NCI-H1930 (cell line): Measurements from ENCODE around the gene KCNIP3.
"Not testable (repeated sequence)": the region's sequence is repeated elsewhere in the genome, so short reads cannot be mapped to it uniquely, and the experiment has no call there.

Source experiments
- DNase-seq, 2 experiments: peaks; one replicate each; lab custom pipeline; 2025; lab: John Stamatoyannopoulos, UW

KCNIP3 gene

GRCh38 chr2:95296880-95297487 lies at the start of gene KCNIP3:
TSS of gene KCNIP3 (plus strand) at chr2:95297347. CDS start at chr2:95297439, 92 bp downstream.
- no peak for DNase-seq

GRCh38 chr2:95258271-95258670 lies 38.9 kb upstream of the KCNIP3 start:
- no peak for DNase-seq

GRCh38 chr2:95260028-95261023 lies 36.8 kb upstream of the KCNIP3 start:
- DNase-seq = no peak

- no peak for DNase-seq
Observed at GRCh38 chr2:95261602-95262001, 35.5 kb upstream of the KCNIP3 start.

GRCh38 chr2:95262896-95263542 lies 34.1 kb upstream of the KCNIP3 start:
- no peak for DNase-seq

GRCh38 chr2:95264624-95265023 lies 32.5 kb upstream of the KCNIP3 start:
- no peak for DNase-seq

- DNase-seq = no peak
Observed at GRCh38 chr2:95265182-95265581, 32.0 kb upstream of the KCNIP3 start.

- no peak for DNase-seq
Observed at GRCh38 chr2:95266781-95267430, 30.2 kb upstream of the KCNIP3 start.

GRCh38 chr2:95267458-95268210 lies 29.5 kb upstream of the KCNIP3 start:
- no peak for DNase-seq

- no peak for DNase-seq
Observed at GRCh38 chr2:95268211-95269035, 28.7 kb upstream of the KCNIP3 start.

GRCh38 chr2:95269036-95269680 lies 28.0 kb upstream of the KCNIP3 start:
- DNase-seq = no peak

GRCh38 chr2:95269745-95270144 lies 27.4 kb upstream of the KCNIP3 start:
- DNase-seq = not testable (repeated sequence)

GRCh38 chr2:95270541-95271081 lies 26.5 kb upstream of the KCNIP3 start:
- DNase-seq = no peak

GRCh38 chr2:95271381-95271971 lies 25.7 kb upstream of the KCNIP3 start:
- no peak for DNase-seq

- DNase-seq = no peak
Observed at GRCh38 chr2:95272299-95272751, 24.8 kb upstream of the KCNIP3 start.

GRCh38 chr2:95272781-95273180 lies 24.4 kb upstream of the KCNIP3 start:
- DNase-seq = no peak

GRCh38 chr2:95273566-95274290 lies 23.4 kb upstream of the KCNIP3 start:
- DNase-seq = no peak
